Measurements from ENCODE around the gene GOLGA8T.
"Not testable (repeated sequence)": the region's sequence is repeated elsewhere in the genome, so short reads cannot be mapped to it uniquely, and the experiment has no call there.

GOLGA8T gene

GRCh38 chr15:30134751-30135150 lies at the start of gene GOLGA8T:
Gene GOLGA8T, plus strand, starts transcription at chr15:30135051. Its CDS starts 98 bp downstream, at chr15:30135149.
- not testable (repeated sequence) for FAIRE-seq

DNA sequence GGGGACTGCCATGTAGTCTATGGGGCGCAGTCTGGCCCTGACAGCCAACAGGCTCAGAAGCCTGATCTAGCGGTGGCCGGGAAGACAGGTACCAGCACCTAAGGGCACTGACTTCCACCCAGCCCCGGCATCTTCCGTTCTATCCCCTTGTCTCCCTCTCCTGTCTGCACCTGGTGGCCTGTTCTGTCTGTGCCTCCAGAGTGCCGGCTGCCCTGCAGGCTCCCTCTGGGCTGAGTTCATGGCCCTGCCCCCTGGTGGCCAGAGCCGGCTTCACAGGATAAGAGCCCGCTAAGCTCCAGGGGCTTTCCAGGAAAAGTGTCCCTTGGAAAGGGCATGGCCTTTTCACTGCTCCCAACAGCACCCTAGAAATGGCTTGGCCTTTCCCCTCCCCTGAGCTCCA lies 37.0 kb upstream of the GOLGA8T start:
- FAIRE-seq: not testable (repeated sequence)

- not testable (repeated sequence) for FAIRE-seq
Observed at GRCh38 chr15:30102890-30103289, 32.0 kb upstream of the GOLGA8T start.

DNA sequence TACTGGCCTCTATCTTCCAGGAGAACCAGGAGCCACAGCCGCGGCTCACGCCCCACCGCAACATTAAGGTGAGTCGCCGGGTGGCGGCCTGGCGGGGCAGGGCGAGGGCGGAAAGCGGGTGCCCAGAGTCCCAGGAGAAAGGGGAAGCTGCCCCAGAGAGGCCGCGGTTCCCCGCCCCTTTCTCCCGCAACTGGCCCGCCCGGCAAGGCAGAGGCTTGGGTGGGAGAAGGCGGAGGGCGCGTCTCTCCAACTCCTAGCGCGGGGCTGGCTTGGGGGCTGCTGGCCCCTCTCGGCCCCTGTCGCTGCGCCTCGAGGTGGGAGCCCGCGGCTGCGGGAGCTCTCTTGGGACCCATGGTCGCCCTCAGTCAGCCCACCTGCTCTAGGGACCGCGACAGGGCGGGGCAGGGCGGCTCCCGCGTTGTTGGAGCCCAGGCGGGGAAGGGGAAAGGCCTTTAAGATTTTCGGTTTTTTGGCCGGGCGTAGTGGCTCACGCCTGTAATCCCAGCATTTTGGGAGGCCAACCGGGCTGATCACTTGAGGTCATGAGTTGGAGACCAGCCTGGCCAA lies 30.8 kb upstream of the GOLGA8T start:
- FAIRE-seq: not testable (repeated sequence)

DNA sequence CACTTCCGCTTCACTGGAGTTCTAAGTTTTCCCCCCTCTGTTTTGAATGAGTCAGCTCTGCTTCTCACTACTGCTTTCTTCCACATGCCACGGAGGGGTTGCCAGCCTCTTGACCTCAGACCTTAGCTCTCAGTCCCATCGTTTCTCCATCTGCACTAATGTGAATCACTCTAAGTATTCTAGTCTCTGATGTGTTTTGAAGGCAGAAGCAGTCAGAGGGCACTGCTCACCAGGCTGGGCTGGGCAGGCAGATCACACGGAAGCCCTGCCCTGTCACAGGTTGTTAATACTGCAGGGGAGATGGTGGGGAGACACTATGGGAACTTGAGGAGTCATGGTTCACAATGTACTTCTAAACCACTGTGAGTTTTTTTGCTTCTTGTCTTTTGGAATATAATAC lies 24.3 kb upstream of the GOLGA8T start:
- not testable (repeated sequence) for FAIRE-seq

DNA sequence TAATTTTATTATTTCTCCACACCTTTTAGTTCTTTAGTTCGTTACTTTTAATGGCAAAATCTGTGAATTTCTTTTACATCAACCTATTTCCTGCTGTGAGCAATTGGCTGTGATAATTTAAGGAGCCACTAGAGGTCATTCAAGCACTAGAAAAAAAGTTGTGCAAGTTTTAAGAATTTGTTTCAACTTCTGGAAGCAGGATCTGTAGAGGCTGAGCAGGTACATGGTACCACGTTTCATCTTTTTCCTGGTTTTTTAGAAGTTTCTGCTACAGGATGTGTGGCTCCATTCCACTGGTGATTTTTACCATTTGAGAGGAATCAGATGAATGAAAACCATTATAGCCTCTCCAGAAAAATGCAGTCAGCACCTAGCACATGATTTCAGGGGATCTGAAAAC lies 4.8 kb upstream of the GOLGA8T start:
- not testable (repeated sequence) for FAIRE-seq

DNA sequence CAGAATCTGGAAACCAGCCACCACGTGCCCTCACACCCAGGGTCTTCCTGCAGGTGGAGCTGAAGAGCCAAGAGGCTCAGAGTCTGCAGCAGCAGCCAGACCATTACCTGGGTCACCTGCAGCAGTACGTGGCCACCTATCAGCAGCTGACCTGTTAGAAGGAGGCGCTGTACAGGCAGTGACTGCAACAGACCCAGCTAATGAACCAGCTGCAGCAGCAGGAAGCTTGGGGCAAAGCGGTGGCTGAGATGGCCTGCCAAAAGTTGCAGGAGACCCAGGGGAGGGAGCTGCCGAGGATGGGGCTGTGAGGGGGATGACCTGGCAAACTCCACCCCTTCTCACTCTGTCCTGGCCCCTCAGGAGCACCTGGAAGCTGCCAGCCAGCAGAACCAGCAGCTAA lies 8.4 kb downstream of the GOLGA8T start:
- not testable (repeated sequence) for FAIRE-seq

DNA sequence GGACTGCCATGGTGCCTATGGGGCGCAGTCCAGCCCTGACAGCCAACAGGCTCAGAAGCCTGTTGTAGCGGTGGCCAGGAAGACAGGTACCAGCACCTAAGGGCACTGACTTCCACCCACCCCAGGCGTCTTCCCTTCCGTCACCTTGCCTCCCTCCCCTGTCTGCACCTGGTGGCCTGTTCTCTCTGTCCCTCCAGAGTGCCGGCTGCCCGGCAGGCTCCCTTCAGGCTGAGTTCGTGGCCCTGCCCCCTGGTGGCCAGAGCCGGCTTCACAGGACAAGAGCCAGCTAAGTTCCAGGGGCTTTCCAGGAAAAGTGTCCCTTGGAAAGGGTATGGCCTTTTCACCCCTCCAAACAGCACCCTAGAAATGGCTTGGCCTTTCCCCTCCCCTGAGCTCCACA lies 15.0 kb downstream of the GOLGA8T start:
- FAIRE-seq: not testable (repeated sequence)

GRCh38 chr15:30162479-30163357 lies 27.9 kb downstream of the GOLGA8T start:
- FAIRE-seq: not testable (repeated sequence)

DNA sequence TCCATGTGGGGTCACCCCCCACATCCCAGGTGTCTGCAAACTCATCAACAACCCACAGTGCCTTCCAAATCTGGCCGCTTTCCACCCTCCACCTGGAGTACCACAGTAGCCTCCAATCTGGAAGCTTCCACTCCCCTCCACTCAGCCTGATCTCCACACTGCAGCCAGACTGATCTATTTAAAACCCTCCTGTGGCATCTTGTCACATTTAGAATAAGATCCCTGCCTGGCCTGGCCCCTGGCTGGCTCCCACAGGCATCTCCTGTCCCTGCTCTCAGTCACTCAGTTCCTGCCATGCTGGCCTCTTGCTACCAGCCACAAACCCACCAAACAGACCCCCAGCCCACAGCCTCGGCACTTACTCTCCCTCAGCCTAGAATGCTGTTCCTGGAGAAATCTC lies 28.9 kb downstream of the GOLGA8T start:
- not testable (repeated sequence) for FAIRE-seq

- FAIRE-seq: not testable (repeated sequence)
Observed at GRCh38 chr15:30164257-30164656, 29.4 kb downstream of the GOLGA8T start.

- FAIRE-seq: not testable (repeated sequence)
Observed at GRCh38 chr15:30167403-30167802, 32.6 kb downstream of the GOLGA8T start.

DNA sequence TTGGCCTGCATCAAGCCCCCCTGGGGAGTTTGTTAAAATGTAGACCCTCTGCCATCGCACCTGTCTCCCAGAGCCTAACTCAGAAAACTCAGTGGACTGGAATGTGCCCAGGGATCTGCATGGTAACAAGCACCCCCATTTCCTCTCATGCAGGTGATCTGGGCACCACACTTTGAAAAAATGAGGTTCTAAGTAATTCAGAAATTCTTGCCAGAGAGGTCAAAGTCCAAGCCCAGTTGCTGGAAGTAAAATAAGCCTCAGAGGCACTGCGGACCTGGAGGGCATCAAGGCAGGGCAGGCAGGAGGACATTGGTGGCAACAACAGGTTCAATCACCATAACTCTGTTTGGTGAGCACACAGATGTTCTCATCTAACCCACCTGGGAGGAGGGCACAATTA lies 33.0 kb downstream of the GOLGA8T start:
- not testable (repeated sequence) for FAIRE-seq

DNA sequence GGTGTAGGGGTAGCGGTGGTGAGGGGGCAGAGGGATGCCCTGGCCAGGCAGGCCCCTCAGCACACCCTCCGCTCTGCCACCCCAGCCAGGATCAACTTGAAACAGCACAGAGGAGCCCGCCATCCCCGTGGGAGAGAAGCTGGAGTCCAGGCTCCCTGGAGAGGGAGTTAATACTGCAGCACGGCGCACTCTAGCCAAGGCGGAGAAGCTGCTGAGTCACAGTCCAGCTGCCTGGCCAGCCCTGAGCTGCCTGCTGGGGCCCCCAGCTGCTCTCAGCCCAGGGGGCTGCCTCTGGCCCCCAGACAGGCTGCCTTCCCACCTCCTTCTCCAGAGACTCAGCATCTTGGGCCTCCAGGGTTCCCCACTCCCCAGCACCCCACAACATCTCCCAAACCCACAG lies 36.6 kb downstream of the GOLGA8T start:
- FAIRE-seq: not testable (repeated sequence)

GRCh38 chr15:30173041-30173608 lies 38.3 kb downstream of the GOLGA8T start:
- not testable (repeated sequence) for FAIRE-seq

DNA sequence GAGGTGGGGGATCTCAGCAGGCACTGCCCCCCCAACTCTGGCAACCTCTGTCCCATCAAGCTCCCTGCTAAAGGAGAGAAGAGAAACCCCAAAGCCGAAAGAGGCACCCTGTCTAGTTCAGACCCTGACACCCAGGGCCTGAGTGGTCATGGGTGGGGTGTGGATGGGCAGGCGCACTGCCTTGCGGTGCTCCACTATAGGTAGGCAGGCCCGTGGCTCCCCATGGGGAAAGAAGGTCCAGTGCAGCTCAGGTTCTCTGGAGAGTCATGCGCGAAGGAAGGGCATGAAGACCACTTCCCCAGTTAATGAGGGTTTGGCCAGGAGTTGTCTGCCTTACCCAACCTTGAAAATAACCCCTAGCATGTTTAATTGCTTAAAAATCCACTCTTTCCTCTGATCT lies 40.4 kb downstream of the GOLGA8T start:
- not testable (repeated sequence) for FAIRE-seq

GRCh38 chr15:30176613-30177012 lies 41.8 kb downstream of the GOLGA8T start:
- FAIRE-seq: not testable (repeated sequence)

DNA sequence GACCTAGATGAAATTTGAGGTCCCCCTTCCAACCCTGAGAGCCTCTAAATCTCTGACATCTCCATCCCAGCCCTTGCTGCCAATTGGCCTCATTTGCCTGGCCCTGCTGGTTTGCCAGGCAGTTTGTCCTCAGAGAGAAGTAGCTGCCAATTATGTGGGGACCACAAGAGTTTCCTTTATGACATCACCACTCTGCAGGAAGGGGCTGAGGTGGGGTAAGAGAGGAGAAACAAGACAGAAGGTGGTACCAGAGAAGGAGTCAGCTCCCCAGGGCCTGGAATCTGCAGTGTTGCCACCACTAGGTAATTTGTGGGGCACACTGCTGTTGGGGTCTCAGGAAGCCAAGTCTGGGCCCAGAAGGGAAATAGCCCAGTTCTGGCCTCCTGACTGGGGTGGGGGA lies 45.0 kb downstream of the GOLGA8T start:
- FAIRE-seq: not testable (repeated sequence)

- FAIRE-seq: not testable (repeated sequence)
Observed at GRCh38 chr15:30185495-30185894, 50.6 kb downstream of the GOLGA8T start.

GRCh38 chr15:30187429-30187828 lies 52.6 kb downstream of the GOLGA8T start:
- FAIRE-seq: not testable (repeated sequence)

GRCh38 chr15:30189754-30190153 lies 54.9 kb downstream of the GOLGA8T start:
- FAIRE-seq: not testable (repeated sequence)

DNA sequence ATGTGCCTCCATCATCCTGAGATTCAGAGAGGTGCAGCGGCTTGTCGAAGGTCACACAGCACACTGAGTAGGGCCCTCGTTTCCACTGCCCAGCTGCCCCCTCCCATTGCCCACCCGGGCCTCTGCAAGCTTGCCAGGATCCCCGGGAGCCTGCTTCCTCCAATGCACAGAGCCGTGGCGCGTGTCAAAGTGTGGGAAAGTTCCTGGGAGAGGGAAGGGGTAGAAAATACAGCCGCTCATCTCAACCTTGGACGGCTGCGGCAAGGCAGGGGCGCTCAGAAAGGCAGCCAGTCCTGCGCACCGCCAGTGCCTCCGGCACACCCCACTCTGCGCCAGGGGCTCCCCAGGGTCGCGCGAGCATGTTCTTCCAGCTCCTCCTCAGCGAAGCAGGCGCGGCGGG lies 56.3 kb downstream of the GOLGA8T start:
- FAIRE-seq: not testable (repeated sequence)

DNA sequence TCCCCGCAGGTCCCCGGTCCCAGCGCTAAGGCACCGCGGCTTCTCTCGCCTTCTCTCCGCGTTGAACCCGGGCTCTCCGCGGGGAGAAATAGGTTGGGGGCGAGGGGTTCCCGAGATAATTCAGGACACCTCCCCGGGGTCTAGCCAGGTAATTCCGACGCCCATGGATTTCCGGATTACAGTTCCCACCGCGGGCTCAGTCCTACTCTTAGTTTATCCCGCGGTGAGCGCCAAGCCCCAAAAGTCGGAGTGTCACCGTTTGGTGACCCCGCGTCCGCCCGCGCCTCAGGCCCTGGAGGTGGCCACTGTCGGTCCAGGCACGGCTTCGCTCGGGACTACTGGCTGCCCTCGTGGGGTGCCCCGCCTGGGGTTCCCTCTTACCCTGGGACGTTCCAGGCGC lies 56.8 kb downstream of the GOLGA8T start:
- not testable (repeated sequence) for FAIRE-seq
